ENCODE results near the gene LNX2.
A peak's percentile ranks its signal among the peaks of the same experiment; 100 is the strongest.

Gene LNX2

GRCh38 chr13:27549406-27549981, 70.8 kb downstream of the LNX2 start:
- peak; percentile 54 for DNase-seq

- DNase-seq: no peak
Observed at GRCh38 chr13:27542220-27542619, 78.1 kb downstream of the LNX2 start.

GRCh38 chr13:27541386-27541785, 78.9 kb downstream of the LNX2 start:
- no peak for DNase-seq

- DNase-seq: no peak
Observed at GRCh38 chr13:27536361-27537101, 83.8 kb downstream of the LNX2 start.

GRCh38 chr13:27535546-27535945, 84.8 kb downstream of the LNX2 start:
- no peak for DNase-seq

GRCh38 chr13:27534981-27535380, 85.3 kb downstream of the LNX2 start:
- DNase-seq: no peak

GRCh38 chr13:27534108-27534980, 86.0 kb downstream of the LNX2 start:
- DNase-seq: no peak

- DNase-seq: peak; percentile 48
Observed at GRCh38 chr13:27533155-27533643, 87.1 kb downstream of the LNX2 start.

- no peak for DNase-seq
Observed at GRCh38 chr13:27528908-27529307, 91.4 kb downstream of the LNX2 start.

- DNase-seq: no peak
Observed at GRCh38 chr13:27526516-27526915, 93.8 kb downstream of the LNX2 start.

GRCh38 chr13:27524981-27525975, 95.1 kb downstream of the LNX2 start:
- no peak for DNase-seq

GRCh38 chr13:27523346-27524073, 96.8 kb downstream of the LNX2 start:
- no peak for DNase-seq

- DNase-seq: no peak
Observed at GRCh38 chr13:27522847-27523246, 97.5 kb downstream of the LNX2 start.

GRCh38 chr13:27516103-27516502, 104.2 kb downstream of the LNX2 start:
- DNase-seq: no peak

- DNase-seq: no peak
Observed at GRCh38 chr13:27510082-27510481, 110.2 kb downstream of the LNX2 start.

GRCh38 chr13:27508802-27509201, 111.5 kb downstream of the LNX2 start:
- no peak for DNase-seq

- no peak for DNase-seq
Observed at GRCh38 chr13:27505792-27506191, 114.5 kb downstream of the LNX2 start.

- DNase-seq: no peak
Observed at GRCh38 chr13:27504868-27505194, 115.5 kb downstream of the LNX2 start.

- no peak for DNase-seq
Observed at GRCh38 chr13:27504128-27504867, 116.0 kb downstream of the LNX2 start.

- DNase-seq: no peak
Observed at GRCh38 chr13:27500806-27501534, 119.4 kb downstream of the LNX2 start.
